Smooth muscle cell (in vitro differentiated cells): ENCODE measurements around the gene FANCC. TPM values are rescaled to one million over a fixed set of nuclear protein-coding genes. Genes with fewer than 3 reads are reported as not detected.

Source experiments
- DNase-seq: peaks from one replicate; lab custom pipeline; 2025; ENCODE audit not compliant: unreplicated experiment; lab: John Stamatoyannopoulos, UW
- H2AFZ ChIP-seq: fragments of 200-600 bp; sonication (generic); 2 replicates; pipeline ENCODE4 v1.6.0; 2016; ENCODE audit warnings: antibody characterized with exemption, low read depth, mild to moderate bottlenecking
- H3F3A ChIP-seq: fragments of 200-600 bp; sonication (generic); 2 replicates; pipeline ENCODE4 v1.6.0; 2017; ENCODE audit warnings: antibody characterized with exemption, low read depth
- H3K27ac ChIP-seq: fragments of 200-600 bp; sonication (generic); 2 replicates; pipeline ENCODE4 v1.5.1; 2016; ENCODE audit warnings: low read depth, mild to moderate bottlenecking
- H3K27me3 ChIP-seq: fragments of 200-600 bp; sonication (generic); 2 replicates; pipeline ENCODE4 v1.6.1; 2016; ENCODE audit warnings: low read depth, mild to moderate bottlenecking
- H3K36me3 ChIP-seq: fragments of 200-600 bp; sonication (generic); 2 replicates; pipeline ENCODE4 v1.5.1; 2016; ENCODE audit warnings: low read depth
- H3K4me1 ChIP-seq: fragments of 200-600 bp; sonication (generic); 2 replicates; pipeline ENCODE4 v1.5.1; 2016; ENCODE audit warnings: low read depth
- H3K4me2 ChIP-seq: fragments of 200-600 bp; sonication (generic); 2 replicates; pipeline ENCODE4 v1.6.0; 2016; ENCODE audit warnings: mild to moderate bottlenecking
- H3K4me3 ChIP-seq: fragments of 200-600 bp; sonication (generic); 2 replicates; pipeline ENCODE4 v1.5.1; 2016; ENCODE audit warnings: mild to moderate bottlenecking
- H3K79me2 ChIP-seq: fragments of 200-600 bp; sonication (generic); 2 replicates; pipeline ENCODE4 v1.6.0; 2016; ENCODE audit warnings: low read depth, mild to moderate bottlenecking
- H3K9ac ChIP-seq: fragments of 200-600 bp; sonication (generic); 2 replicates; pipeline ENCODE4 v1.6.0; 2016; ENCODE audit warnings: low read depth
- H3K9me3 ChIP-seq: fragments of 200-600 bp; sonication (generic); replicated peaks from 2 replicates; pipeline ENCODE4 v1.5.1; 2016; ENCODE audit warnings: low read depth
- H4K20me1 ChIP-seq: fragments of 200-600 bp; sonication (generic); 2 replicates; pipeline ENCODE4 v1.6.0; 2016; ENCODE audit warnings: low read depth
- WGBS: methylation state at CpG from one replicate; pipeline ENCODE4 v1.1.7; 2016; ENCODE audit warnings: low lambda C conversion rate; 5-methylcytosine and 5-hydroxymethylcytosine counted together
- polyA plus RNA-seq: library from polyadenylated mRNA; unstranded; fragments of >200 nt; fragmentation: Nextera tagmentation; extraction: Ambion mirVana; gene quantifications from 2 replicates; pipeline ENCODE4 v1.2.1, GENCODE V29; 2016
- total RNA-seq: library from RNA; depleted of rRNA; stranded (reverse); fragments of >200 nt; gene quantifications from 2 replicates; pipeline ENCODE4 v1.2.3, GENCODE V29; 2014
- TF ChIP-seq, protein P1 (sequence below): fragments of 200-600 bp; sonication (generic); IDR thresholded peaks from 2 replicates; pipeline ENCODE4 v1.5.1; 2017; ENCODE audit warnings: borderline replicate concordance, mild to moderate bottlenecking, antibody characterized with exemption; ENCODE audit not compliant: insufficient read depth, poor library complexity, severe bottlenecking

The FANCC gene
- total and polyA plus RNA-seq, 2 experiments from 2014 or later: 11.0 to 11.2 TPM

GRCh38 chr9:95138474-95138873, 179.0 kb downstream of the FANCC start:
- Histone ChIP-seq H3K27me3 (no peaks in the 10 kb centered on the region), H3K4me2 (no peak overlapping the region), H3F3A (peaks cover 5% of the 10 kb centered on the region), H3K4me1 (no peaks in the 10 kb centered on the region), H3K9me3 (no peaks in the 10 kb centered on the region), H3K79me2 (no peaks in the 10 kb centered on the region), H4K20me1 (no peaks in the 10 kb centered on the region), H2AFZ (no peak overlapping the region), H3K27ac (no peak overlapping the region), H3K36me3 (no peaks in the 10 kb centered on the region), H3K9ac (no peak overlapping the region), H3K4me3 (no peak overlapping the region)
- 80% methylated on average over 10 of the region's 10 CpGs for WGBS
- no peak for DNase-seq
- TF ChIP-seq, protein P1, sequence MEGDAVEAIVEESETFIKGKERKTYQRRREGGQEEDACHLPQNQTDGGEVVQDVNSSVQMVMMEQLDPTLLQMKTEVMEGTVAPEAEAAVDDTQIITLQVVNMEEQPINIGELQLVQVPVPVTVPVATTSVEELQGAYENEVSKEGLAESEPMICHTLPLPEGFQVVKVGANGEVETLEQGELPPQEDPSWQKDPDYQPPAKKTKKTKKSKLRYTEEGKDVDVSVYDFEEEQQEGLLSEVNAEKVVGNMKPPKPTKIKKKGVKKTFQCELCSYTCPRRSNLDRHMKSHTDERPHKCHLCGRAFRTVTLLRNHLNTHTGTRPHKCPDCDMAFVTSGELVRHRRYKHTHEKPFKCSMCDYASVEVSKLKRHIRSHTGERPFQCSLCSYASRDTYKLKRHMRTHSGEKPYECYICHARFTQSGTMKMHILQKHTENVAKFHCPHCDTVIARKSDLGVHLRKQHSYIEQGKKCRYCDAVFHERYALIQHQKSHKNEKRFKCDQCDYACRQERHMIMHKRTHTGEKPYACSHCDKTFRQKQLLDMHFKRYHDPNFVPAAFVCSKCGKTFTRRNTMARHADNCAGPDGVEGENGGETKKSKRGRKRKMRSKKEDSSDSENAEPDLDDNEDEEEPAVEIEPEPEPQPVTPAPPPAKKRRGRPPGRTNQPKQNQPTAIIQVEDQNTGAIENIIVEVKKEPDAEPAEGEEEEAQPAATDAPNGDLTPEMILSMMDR: no peak

DNA sequence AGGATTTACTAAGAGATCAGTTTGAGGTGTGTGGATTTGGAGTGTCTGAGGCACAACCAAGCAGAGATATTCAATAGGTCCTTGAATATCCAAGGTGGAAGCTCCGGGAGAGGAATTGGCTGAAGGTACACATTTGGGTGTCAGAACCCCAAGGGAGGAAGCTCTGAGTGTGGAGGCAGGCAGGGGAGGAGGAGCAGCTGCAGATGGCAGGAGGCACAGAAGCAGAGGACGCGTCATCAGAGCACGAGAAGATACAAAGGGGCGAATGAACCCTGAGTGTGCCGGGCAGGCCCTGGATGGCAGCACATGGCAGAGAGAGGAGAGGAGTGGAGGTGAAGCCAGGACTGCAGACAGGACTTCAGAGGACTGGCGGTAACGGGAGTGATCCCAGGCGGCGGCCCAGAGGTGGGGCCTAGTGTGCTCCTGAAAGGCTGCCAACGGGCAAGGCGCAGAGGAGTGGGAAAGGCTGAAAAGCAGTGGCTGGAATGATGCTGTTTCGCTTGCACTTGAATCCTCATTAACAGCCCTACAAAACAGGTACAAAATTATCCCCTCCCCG, 179.8 kb downstream of the FANCC start:
- DNase-seq: no peak
- H3K27ac ChIP-seq: no peak overlapping the region
- H3K9ac ChIP-seq: no peak overlapping the region
- no peak overlapping the region for H2AFZ ChIP-seq
- H3K9me3 ChIP-seq: no peaks in the 10 kb centered on the region
- H3K36me3 ChIP-seq: no peaks in the 10 kb centered on the region
- TF ChIP-seq, protein P1: no peak
- no peaks in the 10 kb centered on the region for H3K27me3 ChIP-seq
- H3K79me2 ChIP-seq: no peaks in the 10 kb centered on the region
- H3K4me2 ChIP-seq: no peak overlapping the region
- peaks cover 5% of the 10 kb centered on the region for H3F3A ChIP-seq
- no peak overlapping the region for H3K4me3 ChIP-seq
- no peaks in the 10 kb centered on the region for H3K4me1 ChIP-seq
- 98% methylated on average over 14 of the region's 14 CpGs for WGBS
- H4K20me1 ChIP-seq: no peaks in the 10 kb centered on the region

DNA sequence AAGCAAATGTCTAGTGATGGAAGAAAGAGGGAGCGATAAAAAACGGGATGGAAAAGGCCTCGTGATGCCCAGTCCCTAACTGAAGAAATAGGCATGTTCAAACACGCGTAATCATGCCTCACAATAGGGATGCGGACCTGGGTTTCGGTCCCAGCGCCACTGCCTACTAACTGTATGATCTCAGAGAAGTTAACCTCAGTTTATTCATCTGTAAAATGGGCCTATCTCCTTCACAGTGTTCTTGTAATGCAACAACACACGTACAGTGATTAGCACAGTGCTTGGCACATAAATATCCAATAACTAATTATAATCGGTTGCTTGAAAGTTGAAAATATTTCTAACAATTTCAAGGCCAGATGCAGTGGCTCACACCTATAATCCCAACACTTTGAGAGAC, 181.8 kb downstream of the FANCC start:
- Histone ChIP-seq H4K20me1 (no peaks in the 10 kb centered on the region), H3K27ac (no peak overlapping the region), H3K4me3 (no peak overlapping the region), H3F3A (peaks cover 14% of the 10 kb centered on the region), H3K9ac (no peak overlapping the region), H3K4me1 (no peaks in the 10 kb centered on the region), H3K4me2 (no peak overlapping the region), H3K79me2 (no peaks in the 10 kb centered on the region), H3K9me3 (no peaks in the 10 kb centered on the region), H3K27me3 (no peaks in the 10 kb centered on the region), H3K36me3 (no peaks in the 10 kb centered on the region), H2AFZ (no peak overlapping the region)
- TF ChIP-seq, protein P1: no peak
- 96% methylated on average over 10 of the region's 10 CpGs for WGBS
- no peak for DNase-seq

GRCh38 chr9:95134457-95134881, 183.0 kb downstream of the FANCC start:
- Histone ChIP-seq H3K4me2 (no peak overlapping the region), H3K9me3 (no peaks in the 10 kb centered on the region), H3F3A (peaks cover 14% of the 10 kb centered on the region), H3K4me3 (no peak overlapping the region), H3K9ac (no peak overlapping the region), H4K20me1 (no peaks in the 10 kb centered on the region), H3K79me2 (no peaks in the 10 kb centered on the region), H3K36me3 (no peaks in the 10 kb centered on the region), H3K27me3 (no peaks in the 10 kb centered on the region), H2AFZ (no peak overlapping the region), H3K27ac (no peak overlapping the region), H3K4me1 (no peaks in the 10 kb centered on the region)
- TF ChIP-seq, protein P1: no peak
- 97% methylated on average over 9 of the region's 9 CpGs for WGBS
- no peak for DNase-seq
